Measurements from ENCODE around the gene CHEK1.
"Not testable (repeated sequence)": the region's sequence is repeated elsewhere in the genome, so short reads cannot be mapped to it uniquely, and the experiment has no call there.

The CHEK1 gene

GRCh38 chr11:125694951-125695350 is 70.0 kb downstream of the CHEK1 start:
- no peak for DNase-seq (ENCODE audit: low read depth in 3 of 3)

DNA sequence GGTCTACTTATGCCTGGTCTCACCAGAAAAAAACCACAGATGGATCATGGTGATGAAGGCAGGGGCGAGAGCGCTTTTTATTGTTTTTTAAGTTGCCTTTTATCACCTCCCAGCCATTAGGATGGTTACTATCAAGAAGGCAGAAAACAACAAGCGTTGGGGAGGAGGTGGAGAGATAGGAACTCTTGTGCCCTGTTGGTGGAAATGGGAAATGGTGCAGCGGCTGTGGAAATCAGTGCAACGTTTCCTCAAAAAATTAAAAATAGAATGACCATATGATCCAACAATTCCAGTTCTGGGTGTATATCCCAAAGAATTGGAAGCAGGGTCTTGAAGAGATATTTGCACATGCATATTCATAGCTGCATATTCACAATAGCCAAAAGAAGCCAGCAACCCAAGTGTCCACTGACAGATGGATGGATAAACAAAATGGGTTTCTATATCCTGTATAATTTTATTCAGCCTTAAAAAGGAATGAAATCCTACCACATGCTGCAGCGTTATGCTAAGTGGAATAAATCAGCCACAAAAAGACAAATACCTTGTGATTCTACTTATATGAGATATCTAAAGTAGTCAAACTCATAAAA is 76.2 kb downstream of the CHEK1 start:
- no peak for DNase-seq (ENCODE audit: low read depth in 3 of 3)

- no peak for DNase-seq (ENCODE audit: low read depth in 3 of 3)
Measured at GRCh38 chr11:125701858-125702621, 77.1 kb downstream of the CHEK1 start.

DNA sequence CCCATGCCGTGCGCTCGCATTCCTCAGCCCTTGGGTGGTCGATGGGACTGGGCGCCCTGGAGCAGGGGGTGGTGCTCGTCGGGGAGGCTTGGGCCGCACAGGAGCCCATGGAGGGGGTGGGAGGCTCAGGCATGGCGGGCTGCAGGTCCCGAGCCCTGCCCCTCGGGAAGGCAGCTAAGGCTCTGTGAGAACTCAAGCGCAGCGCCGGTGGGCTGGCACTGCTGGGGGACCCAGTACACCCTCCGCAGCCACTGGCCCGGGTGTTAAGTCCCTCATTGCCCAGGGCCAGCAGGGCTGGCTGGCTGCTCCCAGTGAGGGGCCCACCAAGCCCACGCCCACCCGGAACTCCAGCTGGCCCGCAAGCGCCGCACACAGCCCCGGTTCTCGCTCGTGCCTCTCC is 79.7 kb downstream of the CHEK1 start:
- not testable (repeated sequence) for DNase-seq (ENCODE audit: low read depth in 3 of 3)

DNA sequence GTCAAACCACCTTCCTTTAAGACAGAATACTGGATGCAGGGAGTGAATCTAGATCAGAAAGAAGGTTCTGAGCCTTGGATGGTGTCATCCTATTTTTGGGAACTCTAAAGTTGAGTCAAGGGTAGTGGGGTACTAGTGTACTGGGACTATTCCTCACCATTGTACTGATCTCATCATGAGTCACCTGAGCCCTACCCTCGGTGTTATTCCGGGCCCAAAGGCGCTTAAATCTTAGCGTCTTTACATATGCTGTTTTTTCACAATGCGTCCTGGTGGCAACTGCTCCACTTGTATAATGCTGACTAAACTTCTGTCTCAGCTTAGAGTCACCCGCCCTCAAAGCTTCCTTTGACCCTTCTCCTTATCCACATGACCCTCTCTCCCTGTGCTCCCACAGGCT is 95.8 kb downstream of the CHEK1 start:
- no peak for DNase-seq (ENCODE audit: low read depth in 3 of 3)

- DNase-seq (ENCODE audit: low read depth in 3 of 3): no peak
Measured at GRCh38 chr11:125724125-125724524, 99.2 kb downstream of the CHEK1 start.
